Measurements from ENCODE around the gene ATAD1.
"Not testable (repeated sequence)": the region's sequence is repeated elsewhere in the genome, so short reads cannot be mapped to it uniquely, and the experiment has no call there.

DNA sequence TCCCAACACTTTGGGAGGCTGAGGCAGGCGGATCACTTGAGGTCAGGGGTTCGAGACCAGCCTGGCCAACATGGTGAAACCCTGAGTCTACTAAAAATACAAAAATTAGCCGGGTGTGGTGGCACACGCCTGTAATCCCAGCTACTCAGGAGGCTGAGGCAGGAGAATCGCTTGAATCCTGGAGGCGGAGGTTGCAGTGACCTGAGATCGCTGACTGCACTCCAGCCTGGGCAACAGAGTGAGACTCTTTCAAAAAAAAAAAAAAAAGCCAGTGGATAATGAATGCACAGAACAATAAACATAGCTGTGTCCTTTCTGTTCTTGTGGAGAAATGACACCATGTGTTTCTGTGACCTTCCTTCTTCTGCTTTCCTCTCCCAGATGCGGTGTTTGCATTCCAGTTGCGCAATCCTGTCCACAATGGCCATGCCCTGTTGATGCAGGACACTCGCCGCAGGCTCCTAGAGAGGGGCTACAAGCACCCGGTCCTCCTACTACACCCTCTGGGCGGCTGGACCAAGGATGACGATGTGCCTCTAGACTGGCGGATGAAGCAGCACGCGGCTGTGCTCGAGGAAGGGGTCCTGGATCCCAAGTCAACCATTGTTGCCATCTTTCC, 74.9 kb downstream of the ATAD1 start:
- TF ChIP-seq CTCF (IDR thresholded peaks at IDR 0.05; ENCODE audit: insufficient read depth, low read depth, low read length); EZH2 (IDR thresholded peaks at IDR 0.05; ENCODE audit: insufficient read depth, low read length): not testable (repeated sequence)

All from astrocyte (in vitro differentiated cells and primary cell).